Activated T-helper 2 cell treated with anti-CD3 and anti-CD28 coated beads, Interferon-gamma antibody, Interleukin-2, Interleukin-4, amounts not matched to agents 10 μg/mL and 5 μg/mL and 100 μg/mL, durations not matched to agents 14 hours and 24 hours and 36 hours (primary cell): ENCODE results near the gene PPP1R14B. TPM values are rescaled to one million over a fixed set of nuclear protein-coding genes. Genes with fewer than 3 reads are reported as not detected.
A peak's percentile ranks its signal among the peaks of the same experiment; 100 is the strongest.

Experiments used
- DNase-seq: peaks from one replicate; pipeline ENCODE4 v3.0.0; 2021; ENCODE audit warnings: low spot score
- H3K27ac Mint-ChIP-seq: one replicate; pipeline ENCODE4 v1.8.0; 2021; ENCODE audit warnings: mixed read lengths
- H3K27me3 Mint-ChIP-seq: one replicate; pipeline ENCODE4 v1.8.0; 2021; ENCODE audit warnings: low read depth, mixed read lengths
- H3K36me3 Mint-ChIP-seq: one replicate; pipeline ENCODE4 v1.8.0; 2021; ENCODE audit warnings: low read depth, mixed read lengths
- H3K4me1 Mint-ChIP-seq: one replicate; pipeline ENCODE4 v1.8.0; 2021; ENCODE audit warnings: low read depth, mixed read lengths
- H3K4me3 Mint-ChIP-seq: one replicate; pipeline ENCODE4 v1.8.0; 2021; ENCODE audit warnings: low read depth, mild to moderate bottlenecking, moderate library complexity, mixed read lengths
- H3K9me3 Mint-ChIP-seq: one replicate; pipeline ENCODE4 v1.8.0; 2021; ENCODE audit warnings: mixed read lengths
- intact Hi-C: fragments of 100-400 bp; cut with micrococcal nuclease; formaldehyde crosslinking; loops from one replicate; pipeline ENCODE4 v1.15.1; 2023
- total RNA-seq: library from RNA; stranded (reverse); gene quantifications from 2 replicates; pipeline ENCODE4 v1.2.3, GENCODE V29; 2022

PPP1R14B gene
- total RNA-seq, 1 donor from 2014 or later = 273 TPM

GRCh38 chr11:64224891-64225607 is 21.7 kb downstream of the PPP1R14B start:
- no peak for DNase-seq
- peaks cover 20% of the 10 kb centered on the region for H3K36me3 Mint-ChIP-seq
- intact Hi-C loops = loop anchor here (5.0 kb wide), 1 partner anchor 38 kb away; the partner anchor contains the start of gene STIP1
- H3K4me1 Mint-ChIP-seq = peaks cover 19% of the 10 kb centered on the region
- peak overlapping the region; percentile 43 for H3K27ac Mint-ChIP-seq
- H3K27me3 Mint-ChIP-seq = no peaks in the 10 kb centered on the region
- H3K4me3 Mint-ChIP-seq = peak overlapping the region; percentile 84
- no peaks in the 10 kb centered on the region for H3K9me3 Mint-ChIP-seq

- H3K9me3 Mint-ChIP-seq = no peaks in the 10 kb centered on the region
- DNase-seq = no peak
- intact Hi-C loops = no loop called here
- peak overlapping the region; percentile 84 for H3K4me3 Mint-ChIP-seq
- H3K27me3 Mint-ChIP-seq = no peaks in the 10 kb centered on the region
- H3K4me1 Mint-ChIP-seq = peaks cover 12% of the 10 kb centered on the region
- peaks cover 23% of the 10 kb centered on the region for H3K36me3 Mint-ChIP-seq
- H3K27ac Mint-ChIP-seq = no peak overlapping the region
Measured at GRCh38 chr11:64224151-64224890, 22.4 kb downstream of the PPP1R14B start.

GRCh38 chr11:64223001-64223651 is 23.6 kb downstream of the PPP1R14B start:
- Mint-ChIP-seq H3K4me3 (no peak overlapping the region), H3K9me3 (no peaks in the 10 kb centered on the region), H3K4me1 (peaks cover 7% of the 10 kb centered on the region), H3K36me3 (peaks cover 35% of the 10 kb centered on the region), H3K27me3 (no peaks in the 10 kb centered on the region), H3K27ac (no peak overlapping the region)
- intact Hi-C loops = no loop called here
- no peak for DNase-seq

GRCh38 chr11:64222651-64223000 is 24.1 kb downstream of the PPP1R14B start:
- no peak overlapping the region for H3K4me3 Mint-ChIP-seq
- peaks cover 37% of the 10 kb centered on the region for H3K36me3 Mint-ChIP-seq
- DNase-seq = no peak
- intact Hi-C loops = no loop called here
- H3K27ac Mint-ChIP-seq = no peak overlapping the region
- H3K27me3 Mint-ChIP-seq = no peaks in the 10 kb centered on the region
- H3K9me3 Mint-ChIP-seq = no peaks in the 10 kb centered on the region
- peaks cover 6% of the 10 kb centered on the region for H3K4me1 Mint-ChIP-seq

- Mint-ChIP-seq H3K9me3 (no peaks in the 10 kb centered on the region), H3K27ac (no peak overlapping the region), H3K4me1 (no peaks in the 10 kb centered on the region), H3K27me3 (no peaks in the 10 kb centered on the region), H3K36me3 (peaks cover 47% of the 10 kb centered on the region), H3K4me3 (no peak overlapping the region)
- DNase-seq = no peak
- intact Hi-C loops = no loop called here
Measured at GRCh38 chr11:64220798-64221197, 25.9 kb downstream of the PPP1R14B start.

GRCh38 chr11:64220271-64220670 is 26.5 kb downstream of the PPP1R14B start:
- Mint-ChIP-seq H3K27ac (no peak overlapping the region), H3K9me3 (no peaks in the 10 kb centered on the region), H3K4me1 (peaks cover under 1% of the 10 kb centered on the region), H3K27me3 (no peaks in the 10 kb centered on the region), H3K4me3 (no peak overlapping the region), H3K36me3 (peaks cover 52% of the 10 kb centered on the region)
- intact Hi-C loops = no loop called here
- no peak for DNase-seq

- Mint-ChIP-seq H3K9me3 (no peaks in the 10 kb centered on the region), H3K27me3 (no peaks in the 10 kb centered on the region), H3K4me3 (no peak overlapping the region), H3K36me3 (peaks cover 52% of the 10 kb centered on the region), H3K27ac (no peak overlapping the region), H3K4me1 (peaks cover 5% of the 10 kb centered on the region)
- intact Hi-C loops = no loop called here
- no peak for DNase-seq
Measured at GRCh38 chr11:64219755-64220154, 27.0 kb downstream of the PPP1R14B start.

GRCh38 chr11:64219354-64219684 is 27.4 kb downstream of the PPP1R14B start:
- H3K27ac Mint-ChIP-seq = no peak overlapping the region
- no peaks in the 10 kb centered on the region for H3K27me3 Mint-ChIP-seq
- no peak for DNase-seq
- H3K36me3 Mint-ChIP-seq = peaks cover 55% of the 10 kb centered on the region
- no peaks in the 10 kb centered on the region for H3K9me3 Mint-ChIP-seq
- H3K4me1 Mint-ChIP-seq = peaks cover 5% of the 10 kb centered on the region
- intact Hi-C loops = no loop called here
- H3K4me3 Mint-ChIP-seq = no peak overlapping the region

- Mint-ChIP-seq H3K36me3 (peaks cover 58% of the 10 kb centered on the region), H3K27ac (peak overlapping the region; percentile 47)
Measured at GRCh38 chr11:64218628-64219353, 28.0 kb downstream of the PPP1R14B start.

GRCh38 chr11:64216879-64217278 is 29.9 kb downstream of the PPP1R14B start:
- no peaks in the 10 kb centered on the region for H3K9me3 Mint-ChIP-seq
- H3K27ac Mint-ChIP-seq = no peak overlapping the region
- DNase-seq = no peak
- no peaks in the 10 kb centered on the region for H3K27me3 Mint-ChIP-seq
- peaks cover 9% of the 10 kb centered on the region for H3K4me1 Mint-ChIP-seq
- intact Hi-C loops = no loop called here
- H3K36me3 Mint-ChIP-seq = peaks cover 70% of the 10 kb centered on the region
- no peak overlapping the region for H3K4me3 Mint-ChIP-seq

More at GRCh38 chr11:64218628-64219353, 28.0 kb downstream of the PPP1R14B start:
- Mint-ChIP-seq H3K27me3 (no peaks in the 10 kb centered on the region), H3K4me3 (no peak overlapping the region), H3K9me3 (no peaks in the 10 kb centered on the region), H3K4me1 (peaks cover 6% of the 10 kb centered on the region)
- no peak for DNase-seq
- intact Hi-C loops = no loop called here

GRCh38 chr11:64211181-64211872 is 35.4 kb downstream of the PPP1R14B start:
- Mint-ChIP-seq H3K4me3 (no peak overlapping the region), H3K9me3 (no peaks in the 10 kb centered on the region), H3K4me1 (peaks cover 17% of the 10 kb centered on the region), H3K36me3 (peaks cover 87% of the 10 kb centered on the region), H3K27me3 (no peaks in the 10 kb centered on the region), H3K27ac (no peak overlapping the region)
- no peak for DNase-seq
- intact Hi-C loops = no loop called here

GRCh38 chr11:64210301-64211020 is 36.3 kb downstream of the PPP1R14B start:
- Mint-ChIP-seq H3K27me3 (no peaks in the 10 kb centered on the region), H3K36me3 (peaks cover 90% of the 10 kb centered on the region), H3K27ac (peak overlapping the region; percentile 42), H3K4me1 (peaks cover 22% of the 10 kb centered on the region), H3K4me3 (no peak overlapping the region), H3K9me3 (no peaks in the 10 kb centered on the region)
- intact Hi-C loops = no loop called here
- no peak for DNase-seq
